K562 (cell line): ENCODE data around the gene ZFAND3. TPM values are rescaled to one million over a fixed set of nuclear protein-coding genes. Genes with fewer than 3 reads are reported as not detected.

Experiments used
- polyA plus RNA-seq, 8 experiments: library from polyadenylated mRNA; depleted of rRNA in 4 of 8; stranded (reverse) in 5 of 8; unstranded in 3 of 8; fragments of >200 nt; fragmentation: Nextera tagmentation in 2 of 8; fragmentation: Illumina TruSeq in 1 of 8; extraction: Ambion mirVana in 2 of 8; extraction: Trizol in 1 of 8; gene quantifications; 2 replicates each; pipeline versions ENCODE4 v1.2.1 to v1.2.3, GENCODE V29; 2011 to 2014; ENCODE audit warnings: inconsistent platforms in 1 of 8, missing spikeins in 1 of 8
- total RNA-seq, 7 experiments: library from RNA; depleted of rRNA in 6 of 7; stranded (reverse); fragments of >200 nt in 6 of 7; fragmentation: Illumina TruSeq in 2 of 7; extraction: Trizol in 2 of 7; gene quantifications; 2 replicates each; pipeline versions ENCODE4 v1.2.1 to v1.2.3, GENCODE V29; 2011 to 2021; ENCODE audit warnings: low replicate concordance in 1 of 7
- TF ChIP-seq, protein P1 (sequence below), 2 experiments: fragments of 450-650 bp; formaldehyde crosslinking in 1 of 2; IDR thresholded peaks; 2 replicates each; pipeline versions ENCODE4 v1.4.0 to v1.6.1; 2014 to 2020; ENCODE audit warnings: mild to moderate bottlenecking in 2 of 2, borderline replicate concordance in 1 of 2, low read depth in 1 of 2

The ZFAND3 gene
- total and polyA plus RNA-seq, 9 of the 15 experiments (the other 6 are each of a cell fraction or from before 2014, with no cell fraction given), result 0.81 to 26.6 (median 11.8) TPM

DNA sequence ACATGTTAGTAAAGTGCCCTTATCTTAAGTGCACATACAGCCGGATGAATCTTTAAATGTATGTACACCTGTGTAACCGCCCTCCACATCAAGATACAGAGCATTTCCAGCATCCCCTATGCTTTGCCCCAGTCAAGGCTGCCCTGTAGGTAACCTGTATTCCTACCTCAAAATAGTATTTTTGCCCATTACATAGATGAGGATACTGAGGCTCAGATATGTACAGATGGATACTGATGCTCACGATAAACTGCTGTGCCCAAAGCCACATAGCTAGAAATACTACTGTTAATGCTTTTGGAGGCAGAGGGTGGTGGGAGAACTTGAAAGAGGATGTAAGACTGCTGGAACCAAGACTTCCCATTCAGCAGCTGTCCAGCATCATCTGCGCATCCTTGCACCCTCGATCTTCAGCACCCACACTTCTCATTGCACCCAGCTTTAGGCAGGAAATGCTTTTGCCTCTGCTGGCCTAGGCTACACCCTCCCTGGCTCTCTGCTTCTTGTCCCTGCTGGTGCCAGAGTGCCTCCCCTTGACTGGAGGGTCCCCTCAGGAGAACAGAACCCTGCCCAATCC lies 27.0 kb upstream of the ZFAND3 start (continued):
- TF ChIP-seq, protein P1, sequence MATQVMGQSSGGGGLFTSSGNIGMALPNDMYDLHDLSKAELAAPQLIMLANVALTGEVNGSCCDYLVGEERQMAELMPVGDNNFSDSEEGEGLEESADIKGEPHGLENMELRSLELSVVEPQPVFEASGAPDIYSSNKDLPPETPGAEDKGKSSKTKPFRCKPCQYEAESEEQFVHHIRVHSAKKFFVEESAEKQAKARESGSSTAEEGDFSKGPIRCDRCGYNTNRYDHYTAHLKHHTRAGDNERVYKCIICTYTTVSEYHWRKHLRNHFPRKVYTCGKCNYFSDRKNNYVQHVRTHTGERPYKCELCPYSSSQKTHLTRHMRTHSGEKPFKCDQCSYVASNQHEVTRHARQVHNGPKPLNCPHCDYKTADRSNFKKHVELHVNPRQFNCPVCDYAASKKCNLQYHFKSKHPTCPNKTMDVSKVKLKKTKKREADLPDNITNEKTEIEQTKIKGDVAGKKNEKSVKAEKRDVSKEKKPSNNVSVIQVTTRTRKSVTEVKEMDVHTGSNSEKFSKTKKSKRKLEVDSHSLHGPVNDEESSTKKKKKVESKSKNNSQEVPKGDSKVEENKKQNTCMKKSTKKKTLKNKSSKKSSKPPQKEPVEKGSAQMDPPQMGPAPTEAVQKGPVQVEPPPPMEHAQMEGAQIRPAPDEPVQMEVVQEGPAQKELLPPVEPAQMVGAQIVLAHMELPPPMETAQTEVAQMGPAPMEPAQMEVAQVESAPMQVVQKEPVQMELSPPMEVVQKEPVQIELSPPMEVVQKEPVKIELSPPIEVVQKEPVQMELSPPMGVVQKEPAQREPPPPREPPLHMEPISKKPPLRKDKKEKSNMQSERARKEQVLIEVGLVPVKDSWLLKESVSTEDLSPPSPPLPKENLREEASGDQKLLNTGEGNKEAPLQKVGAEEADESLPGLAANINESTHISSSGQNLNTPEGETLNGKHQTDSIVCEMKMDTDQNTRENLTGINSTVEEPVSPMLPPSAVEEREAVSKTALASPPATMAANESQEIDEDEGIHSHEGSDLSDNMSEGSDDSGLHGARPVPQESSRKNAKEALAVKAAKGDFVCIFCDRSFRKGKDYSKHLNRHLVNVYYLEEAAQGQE (IDR thresholded peaks at IDR 0.05; ENCODE audit: borderline replicate concordance), result peak; percentile 67
- TF ChIP-seq, protein P1 (CRISPR knock-in tag; IDR thresholded peaks at IDR 0.05; ENCODE audit: low read depth), result 0 out of 2 replicates have a peak, but pooled peaks have one; percentile 30
- TF ChIP-seq, all 486 proteins: peak for 2
